GM12865 (cell line): ENCODE data around the gene ALDH6A1.
"Not testable (repeated sequence)": the region's sequence is repeated elsewhere in the genome, so short reads cannot be mapped to it uniquely, and the experiment has no call there.

Experiments
- DNase-seq: peaks from one replicate; pipeline ENCODE4 v3.0.0; 2010; ENCODE audit warnings: low read depth
- H3K4me3 ChIP-seq: 2 replicates; pipeline ENCODE4 v1.5.1; 2011; ENCODE audit warnings: mild to moderate bottlenecking, low read depth, low read length, control low read depth
- CTCF ChIP-seq: IDR thresholded peaks from 2 replicates; pipeline ENCODE4 v1.5.1; 2011; ENCODE audit warnings: low read length, control low read depth, low read depth, inconsistent platforms; ENCODE audit not compliant: insufficient read depth; ENCODE audit errors: missing control alignments

ALDH6A1 gene

GRCh38 chr14:74084277-74085046, at the start of gene ALDH6A1, which contains the start of gene LIN52:
Gene ALDH6A1 (minus strand): TSS chr14:74084453. CDS start chr14:74084394, 59 bp downstream.
Gene LIN52 (plus strand): TSS chr14:74084956. CDS start chr14:74084975, 19 bp downstream.
- peak; percentile 16 for TF ChIP-seq CTCF
- peak within 1 kb of the TSS; percentile 73 for H3K4me3 ChIP-seq
- DNase-seq: peak; percentile 100

- no peak for DNase-seq
- TF ChIP-seq CTCF: no peak
- H3K4me3 ChIP-seq: no peak overlapping the region
These were observed 43.4 kb upstream of the ALDH6A1 start for GRCh38 chr14:74127634-74128033.

DNA sequence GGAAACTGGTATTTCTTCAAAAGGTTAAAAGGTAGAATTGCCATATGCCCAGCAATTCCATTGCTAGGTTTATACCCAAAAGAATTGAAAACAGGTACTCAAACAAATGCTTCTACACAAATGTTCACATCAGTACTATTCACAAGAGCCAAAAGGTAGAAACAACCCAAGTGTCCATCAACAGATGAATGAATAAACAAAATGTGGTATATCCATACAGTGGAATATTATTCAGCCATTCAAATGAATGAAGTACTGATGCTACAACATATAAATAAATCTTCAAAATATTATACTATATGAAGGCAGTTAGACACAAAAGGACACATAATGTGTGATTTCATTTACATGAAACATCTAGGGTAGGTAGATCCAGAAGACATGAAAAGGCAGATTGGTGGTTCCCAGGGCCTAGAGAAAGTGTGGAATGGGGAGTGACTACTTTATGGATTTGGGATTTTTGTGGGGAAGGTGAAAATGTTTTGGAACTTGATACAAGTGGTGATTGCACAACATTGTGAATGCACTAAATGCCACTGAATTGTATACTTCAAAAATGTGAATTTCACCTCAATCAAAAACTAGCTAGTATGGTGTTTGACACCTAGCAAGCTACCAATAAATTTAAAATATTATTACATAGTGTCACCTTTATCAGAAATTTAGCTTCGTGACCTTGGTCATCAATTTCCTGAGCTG, 42.2 kb upstream of the ALDH6A1 start:
- no peak for TF ChIP-seq CTCF

DNA sequence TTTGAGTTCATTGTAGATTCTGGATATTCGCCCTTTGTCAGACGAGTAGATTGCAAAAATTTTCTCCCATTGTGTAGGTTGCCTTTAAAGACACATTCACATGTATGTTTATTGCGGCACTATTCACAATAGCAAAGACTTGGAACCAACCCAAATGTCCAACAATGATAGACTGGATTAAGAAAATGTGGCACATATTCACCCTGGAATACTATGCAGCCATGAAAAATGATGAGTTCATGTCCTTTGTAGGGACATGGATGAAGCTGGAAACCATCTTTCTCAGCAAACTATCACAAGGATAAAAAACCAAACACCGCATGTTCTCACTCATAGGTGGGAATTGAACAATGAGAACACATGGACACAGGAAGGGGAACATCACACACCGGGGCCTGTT, 41.2 kb upstream of the ALDH6A1 start:
- not testable (repeated sequence) for H3K4me3 ChIP-seq, DNase-seq

More for the DNA sequence above, 42.2 kb upstream of the ALDH6A1 start:
- DNase-seq: no peak
- no peak overlapping the region for H3K4me3 ChIP-seq

DNA sequence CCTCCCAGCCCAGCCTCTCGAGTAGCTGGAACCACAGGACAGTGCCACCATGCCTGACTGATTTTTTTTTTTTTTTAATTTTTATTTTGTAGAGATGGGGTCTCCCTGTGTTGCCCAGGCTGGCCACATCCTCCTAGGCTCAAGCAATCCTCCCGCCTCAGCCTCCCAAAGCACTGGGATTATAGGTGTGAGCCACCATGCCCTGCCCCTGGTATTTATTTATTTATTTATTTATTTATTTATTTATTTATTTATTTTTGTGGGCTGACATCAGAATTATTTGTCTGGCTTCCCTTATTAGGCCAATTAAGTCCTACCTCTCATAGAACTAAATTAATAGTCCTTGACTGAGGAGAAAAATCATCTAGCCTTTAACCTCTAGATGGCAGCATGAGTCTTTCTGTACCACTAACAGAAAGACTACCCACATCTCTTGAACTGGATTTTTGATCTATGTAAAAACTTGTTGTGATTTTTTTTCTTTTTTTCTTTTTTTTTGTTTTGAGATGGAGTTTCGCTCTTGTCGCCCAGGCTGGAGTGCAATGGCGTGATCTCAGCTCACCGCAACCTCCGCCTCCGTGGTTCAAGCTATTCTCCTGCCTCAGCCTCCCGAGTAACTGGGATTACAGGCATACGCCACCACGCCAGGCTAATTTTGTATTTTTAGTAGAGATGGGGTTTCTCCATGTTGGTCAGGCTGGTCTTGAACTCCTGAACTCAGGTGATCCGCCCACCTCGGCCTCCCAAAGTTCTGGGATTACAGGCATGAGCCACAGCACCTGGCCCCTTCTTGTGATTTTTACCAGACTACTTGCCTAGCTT, 27.4 kb upstream of the ALDH6A1 start:
- peak; percentile 60 for DNase-seq
- not testable (repeated sequence) for H3K4me3 ChIP-seq
- peak; percentile 50 for TF ChIP-seq CTCF

DNA sequence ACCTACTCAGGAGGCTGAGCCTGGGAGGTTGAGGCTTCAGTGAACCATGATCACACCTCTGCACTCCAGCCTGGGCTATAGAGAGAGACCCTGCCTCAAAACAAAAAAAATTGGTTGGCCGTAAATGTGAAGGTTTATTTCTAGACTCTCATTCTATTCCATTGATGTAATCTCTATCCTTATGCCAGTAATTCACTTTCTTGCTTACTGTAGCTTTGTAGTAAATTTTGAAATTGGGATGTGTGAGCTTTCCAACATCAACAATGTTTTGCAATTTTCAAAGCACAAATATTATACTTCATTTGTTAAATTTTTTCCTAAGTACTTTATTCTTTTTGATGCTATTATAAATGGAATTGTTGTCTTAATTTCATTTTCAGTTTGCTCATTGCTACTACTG, 25.1 kb upstream of the ALDH6A1 start:
- no peak for TF ChIP-seq CTCF
- DNase-seq: no peak
- no peak overlapping the region for H3K4me3 ChIP-seq

DNA sequence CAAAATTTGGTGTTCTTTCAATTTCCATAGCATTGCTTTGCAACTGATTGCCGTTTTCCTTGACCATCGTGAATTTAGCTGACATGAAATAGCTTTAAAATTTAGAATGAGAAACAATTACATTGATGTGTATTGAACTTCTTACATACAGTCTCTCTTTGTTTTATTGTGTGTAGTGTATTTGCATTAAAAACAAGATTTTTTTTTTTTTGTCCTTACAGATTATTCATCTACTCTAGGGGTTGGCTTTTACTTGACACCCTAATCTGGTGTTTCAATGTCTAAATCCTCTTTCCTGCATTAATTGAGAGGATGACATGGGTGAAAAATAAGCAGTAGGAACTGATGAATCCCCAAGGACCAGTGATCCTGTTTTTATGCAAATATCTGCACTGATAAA, 21.1 kb upstream of the ALDH6A1 start:
- no peak for DNase-seq
- H3K4me3 ChIP-seq: no peak overlapping the region
- TF ChIP-seq CTCF: no peak
